Spleen (tissue), 11 donors: ENCODE results near the gene PLBD2. TPM values are rescaled to one million over a fixed set of nuclear protein-coding genes. Genes with fewer than 3 reads are reported as not detected.

Source experiments
- DNase-seq: peaks from one replicate; pipeline ENCODE4 v3.0.0-alpha.2; 2020
- H3K27ac ChIP-seq, 8 donors: fragments of 200-600 bp; sonication (generic) in 7 of 8; 1 replicate in 4 of 8; 2 replicates in 4 of 8; pipeline versions ENCODE4 v1.5.0 to v1.8.0; 2016 to 2021; ENCODE audit warnings: inconsistent platforms in 4 of 8, mild to moderate bottlenecking in 4 of 8, moderate library complexity in 1 of 8
- H3K27me3 ChIP-seq, 7 donors: fragments of 200-600 bp; sonication (generic) in 6 of 7; replicated peaks in 1 of 7; 1 replicate in 4 of 7; 2 replicates in 3 of 7; pipeline versions ENCODE4 v1.5.0 to v1.8.0; 2016 to 2021; ENCODE audit warnings: inconsistent platforms in 3 of 7, mild to moderate bottlenecking in 1 of 7
- H3K36me3 ChIP-seq, 6 donors: fragments of 200-600 bp; sonication (generic) in 5 of 6; 1 replicate in 4 of 6; 2 replicates in 2 of 6; pipeline versions ENCODE4 v1.5.0 to v1.8.0; 2016 to 2021; ENCODE audit warnings: inconsistent platforms in 2 of 6
- H3K4me1 ChIP-seq, 6 donors: fragments of 200-600 bp; sonication (generic) in 5 of 6; 1 replicate in 3 of 6; 2 replicates in 3 of 6; pipeline versions ENCODE4 v1.5.0 to v1.8.0; 2016 to 2021; ENCODE audit warnings: inconsistent platforms in 3 of 6
- H3K4me3 ChIP-seq, 8 donors: fragments of 200-600 bp; sonication (generic) in 7 of 8; 1 replicate in 4 of 8; 2 replicates in 4 of 8; pipeline versions ENCODE4 v1.5.0 to v1.8.0; 2016 to 2021; ENCODE audit warnings: inconsistent platforms in 4 of 8, mild to moderate bottlenecking in 4 of 8, moderate library complexity in 2 of 8
- H3K9me3 ChIP-seq, 8 donors: fragments of 200-600 bp; sonication (generic) in 7 of 8; 1 replicate in 4 of 8; 2 replicates in 4 of 8; pipeline versions ENCODE4 v1.5.0 to v1.8.0; 2016 to 2021; ENCODE audit warnings: inconsistent platforms in 4 of 8
- POLR2A ChIP-seq, 3 donors: fragments of 450-650 bp; IDR thresholded peaks; one replicate each; pipeline ENCODE4 v1.5.1; 2017; ENCODE audit warnings: antibody characterized with exemption in 3 of 3, mild to moderate bottlenecking in 1 of 3
- POLR2AphosphoS5 ChIP-seq, 3 donors: sonication (generic); formaldehyde crosslinking; IDR thresholded peaks; one replicate each; pipeline ENCODE4 v1.5.1; 2017; ENCODE audit warnings: antibody characterized with exemption in 3 of 3
- WGBS, 5 donors: extraction: QIAGEN DNeasy Blood & Tissue Kit in 3 of 5; methylation state at CpG; one replicate each; pipeline versions ENCODE4 v1.1.5 to v1.1.7; 2013 to 2018; 5-methylcytosine and 5-hydroxymethylcytosine counted together
- intact Hi-C: fragments of 100-400 bp; cut with DNase I; formaldehyde crosslinking; loops from one replicate; pipeline ENCODE4 v1.15.0; 2023; ENCODE audit warnings: low total_unique reads
- polyA plus RNA-seq, 3 donors: library from polyadenylated mRNA; stranded (reverse); fragments of 200-250 nt; gene quantifications; one replicate each; pipeline ENCODE4 v1.2.1, GENCODE V29; 2013
- total RNA-seq, 7 donors: library from RNA; depleted of rRNA in 3 of 7; stranded (reverse); fragments of >200 nt in 3 of 7; fragmentation: NEBNext Ultra II Directional in 4 of 7; extraction: Animal tissue kit (Norgen Biotek cat#: 25700) in 4 of 7; gene quantifications; one replicate each; pipeline versions ENCODE4 v1.1.0 to v1.2.1, GENCODE V29; 2016 to 2021
- TF ChIP-seq, protein P1 (sequence below), 11 experiments: fragments of 200-600 bp in 7 of 11; fragments of 450-650 bp in 4 of 11; sonication (generic) in 4 of 11; IDR thresholded peaks in 8 of 11; conservative IDR thresholded peaks in 3 of 11; 1 replicate in 7 of 11; 2 replicates in 4 of 11; pipeline versions ENCODE4 v1.4.0 to v1.8.0; 2016 to 2021; ENCODE audit warnings: antibody characterized with exemption in 11 of 11, inconsistent platforms in 4 of 11, mild to moderate bottlenecking in 1 of 11
- donor health status: healthy with polysubstance abuse.
- donor health status: DM: no; HTN: no; CAD: no; lungs with moderate emphysema.
- donor health status: DM: no; HTN: no; CAD: no.
- donor health status: Bipolar disorder and iron deficiency.
- donor health status: healthy.
- donor health status: DM: no; HTN: no; CAD: no.
- donor health status: DM: yes; HTN: yes; CAD: no.

The PLBD2 gene
- total and polyA plus RNA-seq, 10 donors: 4.2 to 38.8 (median 29.2) TPM

DNA sequence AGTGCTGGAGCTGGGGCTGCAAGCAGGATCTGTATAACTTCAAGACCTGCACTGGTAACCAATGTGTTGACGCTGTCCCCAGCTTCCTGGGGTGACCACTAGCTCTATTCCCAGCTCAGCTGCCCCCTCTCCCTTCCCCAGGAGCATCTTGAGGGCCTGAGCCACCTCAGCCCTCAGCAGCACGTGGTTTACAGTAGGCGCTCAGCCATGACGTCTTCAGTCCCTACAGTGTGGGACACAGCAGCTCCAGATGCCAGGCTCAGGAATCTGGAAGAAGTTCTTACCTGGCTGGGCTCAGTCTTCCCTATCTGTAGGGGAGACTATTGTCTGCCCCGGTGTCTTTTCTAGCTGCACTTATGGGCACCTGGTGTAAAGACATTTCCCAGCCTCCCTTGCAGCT lies 36.7 kb downstream of the PLBD2 start:
- Histone ChIP-seq H3K27me3 (peaks cover 0 to 28% (median 9%) of the 10 kb centered on the region in 7 donors), H3K36me3 (peaks cover 0 to 16% (median 6%) of the 10 kb centered on the region in 6 donors), H3K4me3 (no peak overlapping the region), H3K27ac (no peak overlapping the region), H3K9me3 (peaks cover 0 to 4% (median 0%) of the 10 kb centered on the region in 8 donors), H3K4me1 (no peaks in the 10 kb centered on the region)
- intact Hi-C loops: no loop called here
- 68 to 81% (median 80%) methylated on average over 5 of the region's 5 CpGs for WGBS, 5 donors
- TF ChIP-seq POLR2A (IDR thresholded peaks at IDR 0.05) (no peak), POLR2AphosphoS5 (IDR thresholded peaks at IDR 0.05) (no peak)
- TF ChIP-seq, protein P1, sequence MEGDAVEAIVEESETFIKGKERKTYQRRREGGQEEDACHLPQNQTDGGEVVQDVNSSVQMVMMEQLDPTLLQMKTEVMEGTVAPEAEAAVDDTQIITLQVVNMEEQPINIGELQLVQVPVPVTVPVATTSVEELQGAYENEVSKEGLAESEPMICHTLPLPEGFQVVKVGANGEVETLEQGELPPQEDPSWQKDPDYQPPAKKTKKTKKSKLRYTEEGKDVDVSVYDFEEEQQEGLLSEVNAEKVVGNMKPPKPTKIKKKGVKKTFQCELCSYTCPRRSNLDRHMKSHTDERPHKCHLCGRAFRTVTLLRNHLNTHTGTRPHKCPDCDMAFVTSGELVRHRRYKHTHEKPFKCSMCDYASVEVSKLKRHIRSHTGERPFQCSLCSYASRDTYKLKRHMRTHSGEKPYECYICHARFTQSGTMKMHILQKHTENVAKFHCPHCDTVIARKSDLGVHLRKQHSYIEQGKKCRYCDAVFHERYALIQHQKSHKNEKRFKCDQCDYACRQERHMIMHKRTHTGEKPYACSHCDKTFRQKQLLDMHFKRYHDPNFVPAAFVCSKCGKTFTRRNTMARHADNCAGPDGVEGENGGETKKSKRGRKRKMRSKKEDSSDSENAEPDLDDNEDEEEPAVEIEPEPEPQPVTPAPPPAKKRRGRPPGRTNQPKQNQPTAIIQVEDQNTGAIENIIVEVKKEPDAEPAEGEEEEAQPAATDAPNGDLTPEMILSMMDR (IDR thresholded peaks at IDR 0.05 in 8 of 11, conservative IDR thresholded peaks at IDR 0.05 in 3 of 11): no peak
- DNase-seq: no peak

GRCh38 chr12:113396200-113396599 lies 37.8 kb downstream of the PLBD2 start:
- Histone ChIP-seq H3K27me3 (peaks cover 0 to 33% (median 9%) of the 10 kb centered on the region in 7 donors), H3K4me3 (no peak overlapping the region), H3K4me1 (no peaks in the 10 kb centered on the region), H3K9me3 (peaks cover 0 to 4% (median 0%) of the 10 kb centered on the region in 8 donors), H3K27ac (no peak overlapping the region), H3K36me3 (peaks cover 0 to 5% (median under 1%) of the 10 kb centered on the region in 6 donors)
- intact Hi-C loops: no loop called here
- DNase-seq: no peak
- TF ChIP-seq POLR2A (IDR thresholded peaks at IDR 0.05) (no peak), POLR2AphosphoS5 (IDR thresholded peaks at IDR 0.05) (no peak)
- TF ChIP-seq, protein P1 (IDR thresholded peaks at IDR 0.05 in 8 of 11, conservative IDR thresholded peaks at IDR 0.05 in 3 of 11): no peak

- 68 to 79% (median 73%) methylated on average over 14 to 16 of the region's 16 CpGs for WGBS, 5 donors
- Histone ChIP-seq H3K36me3 (no peaks in the 10 kb centered on the region), H3K27ac (no peak overlapping the region), H3K9me3 (peaks cover 0 to 4% (median 0%) of the 10 kb centered on the region in 8 donors), H3K4me1 (no peaks in the 10 kb centered on the region), H3K27me3 (peaks cover 0 to 40% (median 9%) of the 10 kb centered on the region in 7 donors), H3K4me3 (no peak overlapping the region)
- intact Hi-C loops: no loop called here
- DNase-seq: no peak
- TF ChIP-seq, protein P1 (IDR thresholded peaks at IDR 0.05 in 8 of 11, conservative IDR thresholded peaks at IDR 0.05 in 3 of 11): no peak
- no peak for TF ChIP-seq POLR2AphosphoS5 (IDR thresholded peaks at IDR 0.05)
- TF ChIP-seq POLR2A (IDR thresholded peaks at IDR 0.05): no peak
These were observed 38.6 kb downstream of the PLBD2 start for GRCh38 chr12:113396828-113397496.

DNA sequence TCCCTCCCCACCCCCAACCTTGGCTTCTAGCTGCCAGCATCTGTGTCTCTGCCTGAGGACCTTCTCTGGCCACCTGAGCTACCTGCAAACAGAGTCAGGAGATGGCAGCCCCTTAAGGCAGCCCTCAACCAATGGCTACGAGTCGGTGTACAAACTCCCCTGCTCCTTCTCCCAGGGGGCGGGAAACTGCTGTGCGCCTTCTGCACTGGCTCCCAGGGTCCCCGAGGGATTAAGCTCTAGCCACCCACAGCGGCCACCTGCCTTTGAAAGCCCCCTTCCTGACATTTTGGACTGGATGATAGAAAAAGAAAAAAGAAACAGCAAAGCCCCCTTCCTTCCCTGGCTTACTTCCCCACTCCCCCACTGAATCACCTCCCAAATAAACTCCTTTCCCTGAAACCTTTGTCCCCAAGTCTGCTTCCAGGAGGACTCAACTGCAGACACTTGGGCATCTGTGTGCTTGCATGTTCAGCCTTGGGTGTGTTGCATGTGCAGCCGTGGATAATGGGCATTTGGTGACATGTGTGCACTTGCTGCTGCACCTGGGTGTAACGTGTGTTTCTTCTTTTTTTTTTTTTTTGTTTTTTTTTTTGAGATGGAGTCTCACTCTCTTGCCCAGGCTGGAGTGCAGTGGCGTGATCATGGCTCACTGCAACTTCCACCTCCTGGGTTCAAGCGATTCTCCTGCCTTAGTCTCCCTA lies 39.3 kb downstream of the PLBD2 start:
- no peaks in the 10 kb centered on the region for H3K4me1 ChIP-seq
- H3K4me3 ChIP-seq: no peak overlapping the region
- DNase-seq: no peak
- peaks cover 0 to 46% (median 9%) of the 10 kb centered on the region in 7 donors for H3K27me3 ChIP-seq
- peaks cover 0 to 4% (median 0%) of the 10 kb centered on the region in 8 donors for H3K9me3 ChIP-seq
- intact Hi-C loops: no loop called here
- H3K36me3 ChIP-seq: no peaks in the 10 kb centered on the region
- WGBS, 5 donors: 50 to 68% (median 65%) methylated on average over 10 of the region's 10 CpGs
- TF ChIP-seq, protein P1 (IDR thresholded peaks at IDR 0.05 in 8 of 11, conservative IDR thresholded peaks at IDR 0.05 in 3 of 11): no peak
- TF ChIP-seq POLR2AphosphoS5 (IDR thresholded peaks at IDR 0.05): no peak
- no peak for TF ChIP-seq POLR2A (IDR thresholded peaks at IDR 0.05)
- H3K27ac ChIP-seq: no peak overlapping the region
